BLaER1 (cell line): ENCODE data around the gene QPCT.
"Not testable (repeated sequence)": the region's sequence is repeated elsewhere in the genome, so short reads cannot be mapped to it uniquely, and the experiment has no call there.

ENCODE experiments used
- H3K27ac ChIP-seq: shearing (Covaris generic); formaldehyde crosslinking; 2 replicates; pipeline ENCODE4 v1.8.1; 2022
- H3K27me3 ChIP-seq: shearing (Covaris generic); formaldehyde crosslinking; 2 replicates; pipeline ENCODE4 v1.8.1; 2022
- H3K36me3 ChIP-seq: shearing (Covaris generic); formaldehyde crosslinking; 2 replicates; pipeline ENCODE4 v1.8.1; 2022
- H3K4me1 ChIP-seq: shearing (Covaris generic); formaldehyde crosslinking; 2 replicates; pipeline ENCODE4 v1.8.1; 2022
- H3K4me2 ChIP-seq: shearing (Covaris generic); formaldehyde crosslinking; 2 replicates; pipeline ENCODE4 v1.8.1; 2022
- H3K4me3 ChIP-seq: shearing (Covaris generic); formaldehyde crosslinking; 2 replicates; pipeline ENCODE4 v1.8.1; 2022
- H3K9ac ChIP-seq: shearing (Covaris generic); formaldehyde crosslinking; 2 replicates; pipeline ENCODE4 v1.8.1; 2022
- H3K9me3 ChIP-seq: shearing (Covaris generic); formaldehyde crosslinking; 2 replicates; pipeline ENCODE4 v1.8.1; 2022
- H4K20me1 ChIP-seq: shearing (Covaris generic); formaldehyde crosslinking; 2 replicates; pipeline ENCODE4 v1.8.1; 2022
- Cebpa-rat ChIP-seq: shearing (Covaris generic); IDR thresholded peaks from 2 replicates; pipeline ENCODE4 v1.8.1; 2022

The QPCT gene

GRCh38 chr2:37396890-37397565 lies 52.6 kb downstream of the QPCT start:
- Histone ChIP-seq H3K27ac (no peak overlapping the region), H3K9me3 (no peaks in the 10 kb centered on the region), H3K36me3 (no peaks in the 10 kb centered on the region), H4K20me1 (no peaks in the 10 kb centered on the region), H3K27me3 (no peaks in the 10 kb centered on the region), H3K4me3 (no peak overlapping the region), H3K9ac (no peak overlapping the region), H3K4me1 (0 out of 2 replicates have a peak, but pooled peaks cover 6% of the 10 kb centered on the region), H3K4me2 (no peak overlapping the region)
- no peak for TF ChIP-seq Cebpa-rat

DNA sequence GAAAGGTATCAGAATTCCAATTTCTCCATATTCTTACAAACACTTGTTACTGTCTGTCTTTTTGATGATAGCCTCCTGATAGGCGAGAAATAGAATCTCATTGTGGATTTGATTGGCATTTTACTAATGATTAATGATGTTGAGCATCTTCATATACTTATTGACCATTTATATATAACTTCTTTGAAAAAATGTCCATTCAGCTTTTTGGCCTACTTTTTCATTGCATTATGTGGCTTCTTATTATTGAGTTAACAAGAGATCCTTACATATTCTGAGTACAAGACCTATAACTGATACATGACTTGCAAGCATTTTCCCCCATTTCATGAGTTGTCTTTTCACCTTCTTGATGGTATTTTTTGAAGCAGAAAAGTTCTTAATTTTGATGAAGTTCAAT lies 54.6 kb downstream of the QPCT start:
- Histone ChIP-seq H3K4me1 (0 out of 2 replicates have a peak, but pooled peaks cover 6% of the 10 kb centered on the region), H4K20me1 (no peaks in the 10 kb centered on the region), H3K4me2 (no peak overlapping the region), H3K9me3 (no peaks in the 10 kb centered on the region), H3K27ac (no peak overlapping the region), H3K36me3 (no peaks in the 10 kb centered on the region), H3K27me3 (no peaks in the 10 kb centered on the region), H3K9ac (no peak overlapping the region), H3K4me3 (no peak overlapping the region)
- TF ChIP-seq Cebpa-rat = no peak

DNA sequence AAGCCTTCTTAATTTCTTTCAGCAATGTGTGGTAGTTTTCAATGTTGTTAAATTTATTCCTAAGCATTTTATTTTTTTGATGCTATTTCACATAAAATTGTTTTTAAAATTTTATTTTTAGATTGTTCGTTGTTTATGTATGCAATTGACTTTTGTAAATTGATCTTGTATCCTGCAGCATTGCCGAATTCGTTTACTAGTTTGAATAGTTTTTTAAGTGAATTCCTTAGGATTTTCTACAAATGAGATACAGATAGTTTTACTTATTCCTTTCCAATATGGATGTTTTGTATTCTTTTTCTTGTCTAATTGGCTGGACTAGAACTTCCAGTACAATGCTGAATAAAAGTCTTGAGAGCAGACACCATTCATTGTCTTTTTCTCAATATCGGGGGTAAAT lies 55.6 kb downstream of the QPCT start:
- Histone ChIP-seq H3K36me3 (no peaks in the 10 kb centered on the region), H3K4me3 (no peak overlapping the region), H3K27me3 (no peaks in the 10 kb centered on the region), H4K20me1 (no peaks in the 10 kb centered on the region), H3K27ac (no peak overlapping the region), H3K4me1 (0 out of 2 replicates have a peak, but pooled peaks cover 6% of the 10 kb centered on the region), H3K9me3 (no peaks in the 10 kb centered on the region), H3K9ac (no peak overlapping the region), H3K4me2 (no peak overlapping the region)
- no peak for TF ChIP-seq Cebpa-rat

- no peak overlapping the region for H3K9ac ChIP-seq
- no peak overlapping the region for H3K27ac ChIP-seq
- H3K27me3 ChIP-seq = no peaks in the 10 kb centered on the region
- TF ChIP-seq Cebpa-rat = no peak
- no peaks in the 10 kb centered on the region for H3K4me1 ChIP-seq
- H4K20me1 ChIP-seq = no peaks in the 10 kb centered on the region
- no peaks in the 10 kb centered on the region for H3K36me3 ChIP-seq
- H3K4me3 ChIP-seq = no peak overlapping the region
- no peaks in the 10 kb centered on the region for H3K9me3 ChIP-seq
- H3K4me2 ChIP-seq = no peak overlapping the region
These were observed 58.2 kb downstream of the QPCT start for GRCh38 chr2:37402636-37403035.

DNA sequence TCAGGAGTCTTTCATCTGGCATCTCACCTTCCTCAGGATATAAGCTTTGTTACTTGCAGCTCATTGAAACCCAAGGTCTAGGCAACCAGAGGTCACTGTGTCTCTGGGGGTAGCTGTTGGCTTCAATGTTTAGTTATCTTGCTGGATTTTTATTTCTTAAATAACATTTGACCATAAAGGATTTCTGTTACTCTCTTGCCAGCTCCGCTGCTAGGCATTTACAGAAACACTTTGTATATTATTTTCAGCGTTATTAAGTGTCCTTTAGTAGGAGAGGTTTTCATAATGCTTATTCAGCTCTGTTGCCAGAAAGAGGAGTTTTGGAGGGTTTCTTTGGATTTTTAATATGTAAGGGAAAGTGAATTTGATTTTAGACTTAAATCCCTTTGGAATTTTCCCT lies 61.4 kb downstream of the QPCT start:
- Histone ChIP-seq H3K4me2 (no peak overlapping the region), H4K20me1 (no peaks in the 10 kb centered on the region), H3K4me3 (no peak overlapping the region), H3K9ac (no peak overlapping the region), H3K27ac (no peak overlapping the region), H3K36me3 (no peaks in the 10 kb centered on the region), H3K9me3 (no peaks in the 10 kb centered on the region), H3K4me1 (no peaks in the 10 kb centered on the region), H3K27me3 (no peaks in the 10 kb centered on the region)
- TF ChIP-seq Cebpa-rat = no peak

GRCh38 chr2:37412231-37412630 lies 67.8 kb downstream of the QPCT start:
- Histone ChIP-seq H3K4me1 (peaks cover 11% of the 10 kb centered on the region), H3K9me3 (no peaks in the 10 kb centered on the region), H3K4me3 (no peak overlapping the region), H3K9ac (no peak overlapping the region), H3K27me3 (no peaks in the 10 kb centered on the region), H3K27ac (no peak overlapping the region), H4K20me1 (no peaks in the 10 kb centered on the region), H3K4me2 (peak overlapping the region; percentile 55), H3K36me3 (no peaks in the 10 kb centered on the region)
- no peak for TF ChIP-seq Cebpa-rat

GRCh38 chr2:37413911-37414469 lies 69.6 kb downstream of the QPCT start:
- H4K20me1 ChIP-seq, H3K4me2 ChIP-seq: not testable (repeated sequence)

DNA sequence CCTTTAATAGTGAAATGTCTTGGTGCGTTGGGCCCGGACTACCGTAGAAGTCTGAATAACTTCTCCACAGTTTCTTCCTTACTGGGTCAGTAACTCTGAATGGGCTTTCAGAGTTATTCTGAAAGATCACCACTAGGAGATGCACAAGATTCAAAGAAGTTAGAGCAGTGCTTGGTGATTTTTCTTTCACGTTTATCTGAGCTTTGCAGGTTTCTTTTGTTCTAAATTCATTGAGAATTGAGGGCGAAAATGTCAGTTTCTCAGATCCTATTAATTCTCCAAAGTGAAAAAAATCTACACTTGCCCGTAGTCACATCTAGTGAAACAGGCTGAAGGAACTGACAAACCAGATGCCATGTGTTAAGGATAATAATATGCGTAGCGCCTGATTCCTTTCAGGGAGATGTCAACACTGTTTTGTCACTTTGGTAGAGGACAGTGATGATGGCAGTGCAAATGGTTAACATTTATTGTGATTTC lies 70.1 kb downstream of the QPCT start:
- Histone ChIP-seq H3K9ac (no peak overlapping the region), H4K20me1 (no peaks in the 10 kb centered on the region), H3K27me3 (no peaks in the 10 kb centered on the region), H3K4me1 (peaks cover 11% of the 10 kb centered on the region), H3K4me3 (no peak overlapping the region), H3K36me3 (no peaks in the 10 kb centered on the region), H3K9me3 (no peaks in the 10 kb centered on the region), H3K27ac (0 out of 2 replicates have a peak overlapping the region, but pooled peaks have one; percentile 1), H3K4me2 (no peak overlapping the region)
- no peak for TF ChIP-seq Cebpa-rat

More at GRCh38 chr2:37413911-37414469, 69.6 kb downstream of the QPCT start:
- H3K27ac ChIP-seq, H3K9me3 ChIP-seq, H3K4me3 ChIP-seq, H3K36me3 ChIP-seq, H3K27me3 ChIP-seq, H3K9ac ChIP-seq: not testable (repeated sequence)
- H3K4me1 ChIP-seq = peaks cover 11% of the 10 kb centered on the region

- Histone ChIP-seq H3K4me1 (peaks cover 11% of the 10 kb centered on the region), H3K9ac (no peak overlapping the region), H3K36me3 (no peaks in the 10 kb centered on the region), H3K4me3 (no peak overlapping the region), H3K27ac (0 out of 2 replicates have a peak overlapping the region, but pooled peaks have one; percentile 1), H3K4me2 (no peak overlapping the region), H4K20me1 (no peaks in the 10 kb centered on the region), H3K9me3 (no peaks in the 10 kb centered on the region), H3K27me3 (no peaks in the 10 kb centered on the region)
- no peak for TF ChIP-seq Cebpa-rat
These were observed 70.8 kb downstream of the QPCT start for GRCh38 chr2:37415128-37415820.

- no peak overlapping the region for H3K9ac ChIP-seq
- peaks cover 2% of the 10 kb centered on the region; the same call in 1 of the 2 replicates for H3K4me1 ChIP-seq
- H3K4me2 ChIP-seq = no peak overlapping the region
- no peak for TF ChIP-seq Cebpa-rat
- no peak overlapping the region for H3K4me3 ChIP-seq
- H3K36me3 ChIP-seq = no peaks in the 10 kb centered on the region
- no peaks in the 10 kb centered on the region for H3K27me3 ChIP-seq
- H3K9me3 ChIP-seq = no peaks in the 10 kb centered on the region
- H3K27ac ChIP-seq = no peak overlapping the region
- H4K20me1 ChIP-seq = no peaks in the 10 kb centered on the region
These were observed 72.9 kb downstream of the QPCT start for GRCh38 chr2:37417321-37417720.
